GM12874 (cell line): ENCODE data around the gene CGREF1.

Experiments used
- TF ChIP-seq, protein P1 (sequence below): IDR thresholded peaks from 2 replicates; pipeline ENCODE4 v1.5.1; 2011; ENCODE audit warnings: low read depth, mild to moderate bottlenecking, control low read depth, low read length, moderate library complexity; ENCODE audit not compliant: insufficient read depth

Gene CGREF1

DNA sequence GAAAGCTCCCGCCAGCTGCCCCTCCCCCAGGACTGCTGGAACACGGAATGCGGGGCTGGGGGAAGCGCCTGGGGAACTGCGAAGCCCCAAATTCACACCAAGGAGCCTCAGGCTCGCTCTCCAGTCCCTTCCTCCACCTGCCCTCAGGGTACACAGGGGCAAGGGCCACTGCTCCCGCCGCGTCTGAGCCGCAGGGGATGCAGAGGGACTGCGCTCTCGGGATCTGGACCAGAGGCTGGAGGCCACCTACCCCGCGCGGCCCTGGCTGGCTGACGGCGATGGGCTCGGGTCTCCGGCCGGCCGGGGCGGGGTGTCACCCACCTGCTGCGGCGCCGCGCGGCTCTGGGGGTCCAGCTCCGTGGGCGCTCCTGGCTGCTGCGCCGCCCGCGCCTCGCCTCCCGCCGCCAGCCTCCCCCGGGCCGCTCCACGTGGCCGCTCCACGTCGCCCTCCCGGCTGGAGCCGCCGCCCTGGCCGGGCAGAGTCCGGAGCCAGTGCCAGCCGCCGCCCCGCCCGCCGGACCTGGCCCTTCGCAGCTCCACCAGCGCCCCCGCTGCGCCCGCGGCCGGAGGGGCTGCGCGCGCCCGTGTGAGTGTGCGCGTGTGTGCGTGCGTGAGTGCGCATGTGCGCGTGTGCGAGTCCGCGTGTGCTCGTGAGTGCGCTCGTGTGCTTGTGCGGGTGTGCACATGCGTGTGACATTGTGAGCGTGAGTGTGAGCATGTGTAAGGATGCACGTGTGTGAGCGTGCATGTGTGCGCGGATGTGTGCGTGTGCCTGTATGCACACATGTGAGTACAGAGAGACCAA is at the start of gene CGREF1:
TSS of gene CGREF1 (minus strand) at position 604 of the 805 bp plus-strand sequence. CDS start 14,762 bp downstream, outside the sequence.
- TF ChIP-seq, protein P1, sequence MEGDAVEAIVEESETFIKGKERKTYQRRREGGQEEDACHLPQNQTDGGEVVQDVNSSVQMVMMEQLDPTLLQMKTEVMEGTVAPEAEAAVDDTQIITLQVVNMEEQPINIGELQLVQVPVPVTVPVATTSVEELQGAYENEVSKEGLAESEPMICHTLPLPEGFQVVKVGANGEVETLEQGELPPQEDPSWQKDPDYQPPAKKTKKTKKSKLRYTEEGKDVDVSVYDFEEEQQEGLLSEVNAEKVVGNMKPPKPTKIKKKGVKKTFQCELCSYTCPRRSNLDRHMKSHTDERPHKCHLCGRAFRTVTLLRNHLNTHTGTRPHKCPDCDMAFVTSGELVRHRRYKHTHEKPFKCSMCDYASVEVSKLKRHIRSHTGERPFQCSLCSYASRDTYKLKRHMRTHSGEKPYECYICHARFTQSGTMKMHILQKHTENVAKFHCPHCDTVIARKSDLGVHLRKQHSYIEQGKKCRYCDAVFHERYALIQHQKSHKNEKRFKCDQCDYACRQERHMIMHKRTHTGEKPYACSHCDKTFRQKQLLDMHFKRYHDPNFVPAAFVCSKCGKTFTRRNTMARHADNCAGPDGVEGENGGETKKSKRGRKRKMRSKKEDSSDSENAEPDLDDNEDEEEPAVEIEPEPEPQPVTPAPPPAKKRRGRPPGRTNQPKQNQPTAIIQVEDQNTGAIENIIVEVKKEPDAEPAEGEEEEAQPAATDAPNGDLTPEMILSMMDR = no peak

DNA sequence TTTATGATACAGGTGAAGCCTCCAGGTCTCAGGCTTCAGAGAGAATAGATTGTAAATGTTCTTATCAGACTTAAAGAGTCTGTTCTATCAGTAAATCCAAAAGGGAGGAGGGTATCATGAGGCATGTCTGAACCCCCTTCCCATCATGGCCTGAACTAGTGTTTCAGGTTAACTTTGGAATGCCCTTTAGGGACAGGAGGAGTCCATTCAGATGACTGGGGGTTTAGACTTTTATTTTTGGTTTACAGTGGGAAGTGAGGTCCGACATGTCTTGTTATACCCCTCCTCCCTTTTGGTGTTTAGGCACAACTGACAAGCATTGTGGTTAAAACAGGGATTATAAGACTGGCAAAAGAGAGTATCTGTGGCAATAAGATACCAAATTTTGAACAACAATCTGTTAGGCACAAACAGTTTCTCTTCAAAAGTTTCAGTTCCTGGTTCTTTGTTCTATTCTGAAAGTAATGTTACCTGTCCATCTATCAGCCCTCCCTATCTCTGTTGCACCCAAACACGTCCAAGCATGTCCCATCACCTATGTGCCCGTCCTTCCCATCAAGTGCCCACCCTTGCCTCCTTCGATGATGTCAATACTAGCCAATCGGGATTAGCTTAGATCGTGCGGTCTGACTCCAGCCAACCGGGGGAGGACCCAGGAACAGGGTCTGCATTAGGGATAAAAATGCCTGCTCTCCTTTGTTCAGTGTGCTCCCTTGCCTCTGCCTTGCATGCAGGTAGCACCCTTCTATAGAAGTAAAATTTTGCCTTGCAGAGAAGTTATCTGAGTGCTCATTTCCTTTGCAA is 46.2 kb upstream of the CGREF1 start:
- TF ChIP-seq, protein P1 = no peak

- TF ChIP-seq, protein P1 = no peak
Measured at GRCh38 chr2:27162151-27163121, 43.5 kb upstream of the CGREF1 start.

DNA sequence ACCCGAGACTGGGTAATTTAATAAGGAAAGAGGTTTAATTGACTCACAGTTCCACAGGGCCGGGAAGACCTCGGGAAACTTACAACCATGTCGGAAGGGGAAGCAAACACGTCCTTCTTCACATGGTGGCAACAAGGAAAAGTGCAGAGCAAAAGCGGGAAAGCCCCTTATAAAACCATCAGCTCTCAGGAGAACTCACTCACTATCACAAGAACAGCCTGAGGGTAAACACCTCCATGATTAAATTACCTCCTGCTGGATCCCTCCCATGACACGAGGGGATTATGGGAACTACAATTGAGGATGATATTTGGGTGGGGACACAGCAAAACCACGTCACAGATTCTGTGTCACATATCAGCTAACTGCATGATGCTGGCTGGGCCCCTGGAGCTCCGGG is 41.3 kb upstream of the CGREF1 start:
- TF ChIP-seq, protein P1 = no peak

DNA sequence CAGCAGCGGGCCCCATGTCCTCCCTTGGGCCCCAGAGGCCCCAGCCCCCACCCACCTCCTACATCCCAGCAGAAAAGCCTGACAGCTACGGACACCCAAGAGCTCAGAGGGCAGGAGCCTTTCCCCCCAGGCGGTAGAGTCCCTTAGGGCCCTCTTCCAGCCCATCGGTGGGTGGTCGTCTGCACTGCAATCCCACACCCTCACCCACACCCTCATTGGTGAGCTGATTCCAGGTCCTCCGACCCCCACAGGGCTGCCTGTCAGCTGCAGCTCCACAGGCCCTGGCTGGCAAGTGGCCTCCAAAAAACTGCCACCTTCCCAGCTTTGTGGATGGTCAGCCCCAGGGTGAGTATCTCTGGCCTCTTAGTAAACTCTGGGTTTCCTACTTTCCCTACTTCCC is 40.3 kb upstream of the CGREF1 start:
- TF ChIP-seq, protein P1 = no peak

DNA sequence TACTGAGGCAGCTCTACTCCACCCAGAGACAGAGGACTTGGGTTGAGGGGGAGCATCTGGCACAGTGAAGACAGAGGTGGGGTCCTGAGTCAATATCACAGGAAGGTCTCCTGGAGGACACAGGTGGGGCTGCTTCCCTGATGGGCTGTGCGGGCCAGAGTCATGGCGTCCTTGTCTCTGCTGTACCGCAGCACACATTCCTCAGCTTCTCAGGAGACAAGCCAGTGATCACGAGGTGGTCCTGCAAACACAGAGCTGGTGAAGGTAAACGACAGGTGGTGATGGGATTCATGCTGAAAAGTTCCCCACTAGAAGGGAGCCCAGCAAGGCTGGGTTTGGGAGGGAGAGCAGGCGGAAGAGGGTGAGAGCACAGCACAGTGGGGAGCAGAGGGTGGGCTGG is 39.5 kb upstream of the CGREF1 start:
- TF ChIP-seq, protein P1 = no peak
